GM18511 (cell line): ENCODE results near the gene SMPD1.
"Not testable (repeated sequence)": the region's sequence is repeated elsewhere in the genome, so short reads cannot be mapped to it uniquely, and the experiment has no call there.

Experiments used
- ATAC-seq: cut with Tn5 transposase; IDR thresholded peaks from one replicate; pipeline ENCODE4 v1.9.1; 2021; ENCODE audit warnings: mild to moderate bottlenecking, moderate library complexity; ENCODE audit not compliant: unreplicated experiment

SMPD1 gene

DNA sequence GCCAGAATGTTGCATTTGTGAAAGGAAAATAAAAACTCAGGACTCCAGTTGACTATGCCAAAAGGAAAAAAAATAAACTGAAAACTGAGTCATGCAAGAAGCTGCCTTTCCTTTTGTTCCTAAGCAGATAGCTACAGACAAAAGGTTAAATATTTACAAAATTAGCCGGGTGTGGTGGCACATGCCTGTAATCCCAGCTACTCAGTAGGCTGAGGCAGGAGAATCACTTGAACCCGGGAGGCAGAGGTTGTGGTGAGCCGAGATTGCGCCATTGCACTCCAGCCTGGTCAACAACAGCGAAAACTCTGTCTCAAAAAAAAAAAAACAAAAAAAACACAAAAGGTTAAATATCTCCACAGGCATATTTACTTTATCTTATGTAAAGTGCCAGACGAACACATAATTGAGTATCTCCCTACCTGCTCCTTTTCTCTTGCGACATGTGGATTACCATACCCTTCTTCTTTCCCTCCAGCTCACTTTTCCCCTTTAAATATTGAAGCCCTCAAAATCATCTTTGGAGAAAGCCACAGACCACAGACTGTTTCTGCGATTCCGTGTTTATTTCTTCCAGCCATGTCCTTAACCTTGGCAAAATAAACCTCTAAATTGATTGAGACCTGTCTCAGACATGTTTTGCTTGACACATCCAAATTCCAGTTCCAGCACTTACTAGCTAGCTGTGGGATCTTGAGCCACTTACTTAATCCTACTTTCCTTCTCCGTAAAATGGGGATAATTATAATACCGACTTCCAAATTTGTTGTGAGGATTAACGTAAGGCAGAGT, 2.3 kb upstream of the SMPD1 start:
- ATAC-seq, result no peak

DNA sequence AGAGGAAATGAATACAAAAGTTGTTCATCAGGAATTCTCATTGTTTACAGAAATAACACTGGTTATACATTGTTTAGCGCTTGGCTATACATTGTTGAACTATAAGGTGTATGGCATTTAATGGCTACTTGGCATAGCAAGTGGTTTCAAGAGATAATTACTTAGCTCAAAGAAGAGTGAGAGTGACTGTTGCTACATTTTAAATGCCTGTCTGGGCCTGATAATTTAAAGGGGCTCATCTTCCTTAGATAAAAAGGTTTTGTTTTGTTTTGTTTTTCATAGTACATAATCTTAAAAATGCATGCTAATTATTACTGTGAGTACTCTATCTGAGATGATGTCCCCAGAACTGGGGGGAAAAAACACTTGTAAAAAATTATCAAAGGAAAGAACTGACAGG, 1.5 kb upstream of the SMPD1 start:
- ATAC-seq, result no peak

DNA sequence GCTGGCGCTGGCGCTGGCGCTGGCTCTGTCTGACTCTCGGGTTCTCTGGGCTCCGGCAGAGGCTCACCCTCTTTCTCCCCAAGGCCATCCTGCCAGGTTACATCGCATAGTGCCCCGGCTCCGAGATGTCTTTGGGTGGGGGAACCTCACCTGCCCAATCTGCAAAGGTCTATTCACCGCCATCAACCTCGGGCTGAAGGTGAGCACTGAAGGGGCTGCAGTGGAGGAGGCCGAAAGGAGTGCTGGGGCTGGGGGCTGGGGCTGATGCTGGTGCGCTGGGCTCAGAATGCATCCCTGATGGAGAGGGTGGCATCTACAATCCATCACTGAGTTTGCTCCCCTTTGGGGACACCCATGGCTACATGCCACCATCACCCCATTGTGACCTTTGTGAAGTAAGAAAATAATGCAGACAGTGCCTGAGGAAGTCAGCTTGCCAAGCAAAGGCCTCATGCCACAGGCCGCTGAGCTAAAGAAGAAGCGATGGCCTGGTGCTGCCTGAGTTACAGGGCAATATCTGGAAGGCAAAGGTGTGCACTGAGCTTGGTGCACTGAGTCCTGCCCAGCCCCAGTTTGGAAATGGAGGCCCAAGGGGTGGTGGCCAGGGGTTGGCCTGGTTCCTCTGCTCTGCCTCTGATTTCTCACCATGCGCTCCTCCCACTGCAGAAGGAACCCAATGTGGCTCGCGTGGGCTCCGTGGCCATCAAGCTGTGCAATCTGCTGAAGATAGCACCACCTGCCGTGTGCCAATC, 620 bp downstream of the SMPD1 start:
- ATAC-seq, result peak; percentile 9

DNA sequence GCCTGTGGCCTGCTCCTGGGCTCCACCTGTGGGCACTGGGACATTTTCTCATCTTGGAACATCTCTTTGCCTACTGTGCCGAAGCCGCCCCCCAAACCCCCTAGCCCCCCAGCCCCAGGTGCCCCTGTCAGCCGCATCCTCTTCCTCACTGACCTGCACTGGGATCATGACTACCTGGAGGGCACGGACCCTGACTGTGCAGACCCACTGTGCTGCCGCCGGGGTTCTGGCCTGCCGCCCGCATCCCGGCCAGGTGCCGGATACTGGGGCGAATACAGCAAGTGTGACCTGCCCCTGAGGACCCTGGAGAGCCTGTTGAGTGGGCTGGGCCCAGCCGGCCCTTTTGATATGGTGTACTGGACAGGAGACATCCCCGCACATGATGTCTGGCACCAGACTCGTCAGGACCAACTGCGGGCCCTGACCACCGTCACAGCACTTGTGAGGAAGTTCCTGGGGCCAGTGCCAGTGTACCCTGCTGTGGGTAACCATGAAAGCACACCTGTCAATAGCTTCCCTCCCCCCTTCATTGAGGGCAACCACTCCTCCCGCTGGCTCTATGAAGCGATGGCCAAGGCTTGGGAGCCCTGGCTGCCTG, 1.4 kb downstream of the SMPD1 start:
- no peak for ATAC-seq

DNA sequence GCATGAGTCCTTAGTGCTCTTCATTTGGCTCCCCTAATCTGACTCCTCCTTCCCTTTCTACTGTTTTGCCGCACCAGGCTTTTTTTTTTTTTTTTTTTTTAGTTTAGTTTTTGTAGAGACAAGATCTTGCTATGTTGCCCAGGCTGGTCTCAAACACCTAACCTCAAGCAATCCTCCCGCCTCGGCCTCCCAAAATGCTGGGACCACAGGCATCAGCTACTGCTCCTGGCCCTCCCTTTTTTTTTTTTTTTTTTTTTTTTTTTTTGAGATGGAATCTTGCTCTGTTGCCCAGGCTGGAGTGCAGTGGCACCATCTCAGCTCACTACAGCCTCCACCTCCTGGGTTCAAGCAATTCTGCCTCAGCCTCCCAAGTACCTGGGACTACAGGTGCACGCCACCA, 2.0 kb downstream of the SMPD1 start:
- ATAC-seq, result not testable (repeated sequence)

DNA sequence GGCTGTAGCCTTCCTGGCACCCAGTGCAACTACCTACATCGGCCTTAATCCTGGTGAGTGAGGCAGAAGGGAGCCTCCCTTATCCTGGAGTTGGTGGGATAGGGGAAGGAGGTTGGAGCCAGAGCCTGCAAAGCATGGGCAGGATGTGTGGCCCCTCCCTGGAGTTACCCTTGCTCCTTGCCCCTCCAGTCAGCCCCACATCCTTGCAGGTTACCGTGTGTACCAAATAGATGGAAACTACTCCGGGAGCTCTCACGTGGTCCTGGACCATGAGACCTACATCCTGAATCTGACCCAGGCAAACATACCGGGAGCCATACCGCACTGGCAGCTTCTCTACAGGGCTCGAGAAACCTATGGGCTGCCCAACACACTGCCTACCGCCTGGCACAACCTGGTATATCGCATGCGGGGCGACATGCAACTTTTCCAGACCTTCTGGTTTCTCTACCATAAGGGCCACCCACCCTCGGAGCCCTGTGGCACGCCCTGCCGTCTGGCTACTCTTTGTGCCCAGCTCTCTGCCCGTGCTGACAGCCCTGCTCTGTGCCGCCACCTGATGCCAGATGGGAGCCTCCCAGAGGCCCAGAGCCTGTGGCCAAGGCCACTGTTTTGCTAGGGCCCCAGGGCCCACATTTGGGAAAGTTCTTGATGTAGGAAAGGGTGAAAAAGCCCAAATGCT, 3.9 kb downstream of the SMPD1 start:
- ATAC-seq, result no peak

DNA sequence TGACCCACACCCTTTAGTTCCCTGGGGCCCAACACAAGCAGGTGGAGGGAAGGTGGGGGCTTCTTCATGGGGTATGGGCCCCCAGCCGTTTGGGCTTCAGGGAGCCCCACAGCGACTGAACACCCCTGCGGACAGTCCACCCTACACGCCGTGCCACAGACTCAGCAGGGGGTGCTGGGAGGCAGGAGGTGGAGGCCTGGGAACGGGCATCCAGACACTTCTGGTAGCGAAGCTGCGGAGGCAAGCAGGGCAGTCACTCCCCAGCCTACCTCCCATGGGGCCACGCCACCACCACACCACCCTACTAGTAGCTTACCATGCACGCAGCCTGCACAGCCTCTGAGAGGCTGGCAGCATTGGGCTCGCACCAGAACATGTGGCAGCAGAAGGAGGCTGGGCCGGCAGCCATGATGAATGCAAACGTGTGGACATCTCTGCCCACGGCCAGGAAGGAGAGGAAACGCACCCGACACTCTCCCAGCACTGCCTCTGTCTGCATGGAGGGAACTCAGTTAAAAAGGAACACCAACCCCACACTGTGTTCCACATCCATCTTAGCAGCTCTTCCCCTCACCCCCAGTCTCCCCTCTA, 5.3 kb downstream of the SMPD1 start:
- no peak for ATAC-seq

DNA sequence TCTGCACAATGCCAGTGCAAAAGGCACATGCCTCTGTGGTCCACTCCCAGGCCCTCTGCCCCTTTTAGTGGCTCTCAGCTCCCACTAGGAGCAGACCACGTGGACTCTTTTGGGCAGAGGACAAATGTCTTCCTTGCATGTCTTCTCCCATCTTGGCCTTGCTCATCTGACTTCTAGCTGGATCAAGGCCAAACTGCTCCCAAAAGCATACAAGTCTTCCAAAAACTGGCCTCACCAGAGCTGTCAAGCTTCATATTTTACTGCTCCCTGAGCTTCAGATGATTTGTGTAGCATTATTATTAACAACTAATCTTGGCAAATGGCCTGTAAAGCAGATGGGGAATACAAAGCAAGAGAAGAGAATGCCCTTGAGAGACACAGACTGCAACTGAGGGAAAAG, 6.9 kb downstream of the SMPD1 start:
- ATAC-seq, result no peak

DNA sequence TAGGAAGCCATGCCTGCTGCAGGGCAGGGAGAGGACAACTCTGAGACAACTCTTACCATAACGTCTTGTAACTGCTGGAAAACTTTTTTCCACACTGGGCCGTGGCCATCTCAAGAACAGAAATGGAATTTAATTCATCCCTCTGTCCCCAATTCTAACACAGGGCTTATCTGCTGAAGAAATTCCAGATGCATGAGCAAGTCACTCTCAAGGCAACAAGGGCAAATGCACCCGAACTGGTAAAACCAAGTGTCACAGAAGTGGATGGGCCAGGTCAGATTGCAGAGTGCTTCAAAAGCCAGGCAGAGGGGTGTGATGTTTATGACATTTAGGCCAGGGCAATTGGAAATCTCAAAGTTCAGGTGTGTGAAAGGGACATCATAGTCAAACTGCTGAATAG, 7.4 kb downstream of the SMPD1 start:
- no peak for ATAC-seq

DNA sequence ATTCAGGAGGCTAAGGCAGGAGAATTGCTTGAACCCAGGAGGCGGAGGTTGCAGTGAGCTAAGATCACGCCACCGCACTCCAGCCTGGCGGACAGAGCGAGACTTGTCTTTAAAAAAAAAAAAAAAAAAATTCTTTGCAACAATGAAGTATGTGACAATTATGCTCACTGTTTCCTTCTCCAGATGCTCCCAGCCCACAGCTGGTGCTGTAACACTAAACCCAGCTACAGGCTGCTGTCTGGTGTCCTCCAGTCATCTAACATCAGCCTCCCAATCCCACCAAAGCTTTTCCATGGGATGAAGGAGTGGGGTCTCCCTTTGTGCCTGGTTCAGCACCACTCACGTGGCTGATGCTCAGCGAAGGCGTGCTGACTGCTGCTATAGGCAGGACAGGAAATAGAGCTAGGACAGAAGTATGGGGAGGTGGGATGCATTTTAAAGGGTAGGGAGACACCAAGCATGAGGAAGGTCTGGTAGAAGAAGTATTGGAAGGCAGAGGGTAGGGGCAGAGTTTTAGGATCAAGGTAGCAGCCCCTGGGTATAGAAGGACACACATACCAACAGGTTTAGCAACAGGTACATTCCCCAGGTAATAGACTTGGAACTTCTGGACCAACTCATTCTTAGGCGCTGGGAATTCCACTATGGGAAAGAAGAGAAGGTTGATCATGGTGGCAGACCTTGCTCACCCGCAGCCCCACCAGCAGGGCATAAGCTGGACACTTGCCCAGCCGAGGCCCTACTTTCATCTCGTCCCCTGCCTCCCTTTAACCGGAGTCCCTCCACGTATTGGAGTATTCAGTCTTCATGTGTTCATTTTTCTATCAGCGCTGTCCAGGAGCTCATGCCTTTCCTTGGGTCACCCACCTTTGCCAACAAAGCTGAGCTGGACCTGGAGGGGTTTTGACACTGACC, 10.4 kb downstream of the SMPD1 start:
- no peak for ATAC-seq

DNA sequence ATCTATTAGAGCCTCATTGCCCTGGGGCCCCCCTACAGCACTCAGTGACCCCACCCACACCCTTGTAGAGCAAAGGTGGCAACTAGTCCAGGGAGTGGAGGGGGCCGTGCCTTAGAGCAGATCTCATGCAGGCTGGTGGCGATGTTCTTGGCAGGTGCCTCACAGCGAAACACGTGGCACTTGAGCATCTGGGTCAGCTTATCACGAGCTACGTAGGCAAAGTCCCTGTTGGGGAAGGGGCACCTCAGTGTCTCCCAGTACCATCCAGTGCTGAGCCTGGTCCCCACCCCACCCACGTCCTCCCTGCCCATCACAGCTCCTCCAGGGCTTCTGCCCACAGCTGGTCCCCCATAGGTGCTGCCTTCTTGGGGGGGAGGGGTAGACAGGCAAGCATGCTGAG, 11.2 kb downstream of the SMPD1 start:
- ATAC-seq, result no peak

DNA sequence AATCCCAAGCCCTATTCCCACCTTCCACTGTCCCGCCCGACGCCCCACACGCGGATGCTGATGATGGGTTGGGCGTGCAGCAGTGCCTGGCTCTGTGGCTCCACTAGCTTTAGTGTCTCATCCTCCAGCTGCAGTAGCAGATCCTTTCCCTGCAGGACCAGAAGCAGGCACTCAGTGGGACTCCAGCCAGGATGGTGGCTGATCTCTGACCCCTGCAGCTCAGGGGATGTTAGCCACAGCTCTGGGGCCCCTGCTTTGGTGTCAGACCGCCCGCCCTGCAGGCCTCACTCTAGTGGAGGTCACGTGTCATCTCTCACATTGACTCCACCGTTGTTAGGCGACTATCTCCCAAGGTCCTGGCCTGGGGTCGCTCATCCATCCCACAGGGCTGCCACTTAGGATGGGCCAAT, 11.8 kb downstream of the SMPD1 start:
- peak; percentile 63 for ATAC-seq

DNA sequence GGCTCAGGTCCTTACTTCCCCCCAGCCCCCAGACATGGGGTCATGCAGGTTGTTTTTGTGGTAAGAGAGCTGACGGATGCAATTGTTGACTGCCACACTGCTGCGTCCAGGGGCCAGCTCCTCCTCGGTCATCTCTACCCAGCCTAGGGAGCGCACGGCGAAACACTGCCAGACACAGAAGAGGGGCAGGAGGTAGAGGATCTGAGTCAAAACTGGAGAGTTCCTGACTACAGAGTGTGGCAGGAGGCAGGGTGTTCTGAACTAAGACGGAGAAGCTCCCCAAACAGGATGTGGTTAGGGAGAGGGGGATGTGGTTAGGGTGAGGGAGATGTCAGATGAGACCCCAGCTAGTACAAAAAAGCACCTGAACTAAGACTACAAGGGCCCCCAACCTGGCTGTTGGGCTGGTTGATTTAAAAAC, 12.3 kb downstream of the SMPD1 start:
- peak; percentile 95 for ATAC-seq

DNA sequence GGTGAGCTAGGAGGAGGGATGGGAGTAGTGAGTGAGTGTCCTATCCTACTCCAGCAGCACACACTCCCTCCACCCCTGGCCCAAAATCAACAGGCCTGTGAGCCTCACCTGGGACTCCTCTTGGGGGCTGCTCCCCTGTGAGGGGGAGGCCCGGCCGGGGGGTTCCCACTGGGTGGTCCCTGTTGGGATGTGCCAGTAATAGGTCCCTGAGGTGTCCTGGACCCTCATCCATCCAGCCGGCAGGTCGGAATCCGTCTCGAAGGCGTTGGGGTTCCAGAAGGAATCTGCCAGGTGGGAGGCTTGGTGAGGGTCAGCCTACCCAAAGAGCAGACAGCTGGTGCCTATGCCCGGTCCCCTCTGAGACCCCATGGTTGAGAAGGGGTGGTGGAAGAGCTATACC, 13.3 kb downstream of the SMPD1 start:
- ATAC-seq, result no peak

DNA sequence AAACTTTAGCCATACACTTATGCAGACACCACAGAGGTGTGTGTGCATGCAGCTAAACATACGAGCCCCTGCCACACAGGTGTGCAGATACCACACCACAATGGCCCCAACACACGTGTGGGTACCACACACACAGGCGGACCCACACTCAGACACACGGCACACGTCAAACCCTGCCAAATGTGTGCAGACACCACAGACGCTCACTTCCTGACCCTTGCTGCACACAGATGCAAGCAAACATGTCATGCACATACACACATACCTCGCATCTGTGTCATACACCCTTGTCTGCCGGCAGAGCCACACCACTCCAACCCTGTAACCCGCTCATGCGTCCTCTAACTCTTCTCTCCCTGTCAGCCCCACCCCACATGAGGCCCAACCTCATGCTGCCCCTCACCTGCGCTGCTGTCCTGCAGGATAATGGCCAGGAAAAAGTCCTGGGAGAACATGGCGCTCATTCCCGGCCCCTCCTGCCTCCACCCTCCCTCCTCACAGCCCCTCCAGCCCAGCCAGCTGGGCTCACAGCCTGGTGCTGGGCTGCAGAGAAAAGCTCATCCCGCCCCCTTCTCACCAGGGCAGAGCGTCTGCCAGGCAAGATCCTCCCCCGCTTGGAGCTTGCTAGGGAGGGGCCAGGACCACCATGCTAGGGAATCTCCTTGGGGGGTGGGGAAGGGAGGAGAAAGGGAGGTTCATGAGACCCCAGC, 14.2 kb downstream of the SMPD1 start:
- ATAC-seq, result no peak

DNA sequence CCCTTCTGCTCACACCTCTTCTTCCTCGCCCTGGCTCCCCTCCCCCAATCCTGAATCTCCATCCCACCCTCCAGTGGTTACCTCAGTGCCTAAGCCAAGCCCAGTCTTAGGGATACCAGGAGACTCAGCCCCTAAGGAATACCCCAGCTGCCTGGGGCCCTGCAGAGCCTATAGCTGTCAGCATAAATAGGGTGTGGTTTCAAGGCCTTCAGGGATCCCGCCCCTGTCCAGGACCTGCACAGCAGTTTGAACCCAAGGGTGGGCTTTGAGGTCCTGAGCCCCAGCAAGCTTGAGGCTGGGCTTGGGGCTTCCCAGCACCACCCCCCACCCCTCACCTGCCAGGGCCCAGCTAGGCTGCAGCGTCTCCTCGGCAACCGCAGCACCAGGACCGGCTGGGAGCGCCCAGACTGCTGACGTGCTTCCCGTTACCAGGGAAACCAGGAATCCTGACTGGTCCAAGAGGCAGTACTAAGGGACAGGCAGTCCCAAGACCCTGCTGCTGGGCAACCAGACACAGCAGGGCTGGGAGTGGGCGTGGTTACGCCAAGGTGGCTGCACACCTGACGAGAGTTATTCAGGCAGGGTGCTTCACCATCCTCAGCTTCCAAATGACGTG, 14.9 kb downstream of the SMPD1 start:
- no peak for ATAC-seq

DNA sequence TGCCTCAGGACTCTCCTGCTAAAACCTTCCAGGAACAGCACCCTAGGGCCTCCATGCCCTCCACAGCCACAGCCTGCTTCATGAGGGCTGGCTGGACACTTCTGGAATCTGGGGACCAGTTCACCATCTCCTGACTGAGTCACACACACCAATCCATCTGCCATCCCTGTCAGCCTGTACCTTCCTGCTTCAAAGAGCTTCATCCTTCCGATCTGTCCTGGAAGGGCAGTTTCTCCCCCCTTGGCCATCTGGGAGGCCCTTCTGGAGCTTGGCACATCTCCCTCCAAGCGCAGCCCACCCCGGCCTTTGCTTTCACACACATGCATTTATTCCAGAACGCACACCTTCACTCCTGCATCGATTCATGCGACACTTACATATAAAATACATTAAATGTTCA, 15.6 kb downstream of the SMPD1 start:
- no peak for ATAC-seq

DNA sequence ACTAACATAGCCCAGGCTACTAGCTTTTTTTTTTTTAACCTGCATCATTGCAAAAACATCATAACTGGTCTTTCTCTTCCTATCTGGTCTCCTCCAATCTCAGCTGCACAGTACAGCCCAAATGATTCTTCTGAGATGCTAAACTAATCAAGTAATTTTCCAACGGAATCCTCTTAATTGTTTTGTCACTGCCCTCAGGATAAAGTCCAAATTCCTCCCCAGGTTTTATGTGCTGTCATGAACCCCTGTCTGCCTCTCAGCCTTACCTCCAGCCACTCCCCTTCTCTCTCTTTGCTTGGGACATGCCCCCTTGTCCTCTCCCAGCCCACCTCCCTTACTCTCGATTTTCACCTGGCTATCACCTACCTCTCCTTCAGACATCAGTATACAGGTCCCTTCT, 16.1 kb downstream of the SMPD1 start:
- no peak for ATAC-seq
